OCI-M2 (cell line): ENCODE data around the gene PCDHGB3.
"Not testable (repeated sequence)": the region's sequence is repeated elsewhere in the genome, so short reads cannot be mapped to it uniquely, and the experiment has no call there.

ENCODE experiments used
- DNase-seq: peaks from one replicate; lab custom pipeline; 2025; ENCODE audit not compliant: unreplicated experiment; lab: John Stamatoyannopoulos, UW

Gene PCDHGB3

DNA sequence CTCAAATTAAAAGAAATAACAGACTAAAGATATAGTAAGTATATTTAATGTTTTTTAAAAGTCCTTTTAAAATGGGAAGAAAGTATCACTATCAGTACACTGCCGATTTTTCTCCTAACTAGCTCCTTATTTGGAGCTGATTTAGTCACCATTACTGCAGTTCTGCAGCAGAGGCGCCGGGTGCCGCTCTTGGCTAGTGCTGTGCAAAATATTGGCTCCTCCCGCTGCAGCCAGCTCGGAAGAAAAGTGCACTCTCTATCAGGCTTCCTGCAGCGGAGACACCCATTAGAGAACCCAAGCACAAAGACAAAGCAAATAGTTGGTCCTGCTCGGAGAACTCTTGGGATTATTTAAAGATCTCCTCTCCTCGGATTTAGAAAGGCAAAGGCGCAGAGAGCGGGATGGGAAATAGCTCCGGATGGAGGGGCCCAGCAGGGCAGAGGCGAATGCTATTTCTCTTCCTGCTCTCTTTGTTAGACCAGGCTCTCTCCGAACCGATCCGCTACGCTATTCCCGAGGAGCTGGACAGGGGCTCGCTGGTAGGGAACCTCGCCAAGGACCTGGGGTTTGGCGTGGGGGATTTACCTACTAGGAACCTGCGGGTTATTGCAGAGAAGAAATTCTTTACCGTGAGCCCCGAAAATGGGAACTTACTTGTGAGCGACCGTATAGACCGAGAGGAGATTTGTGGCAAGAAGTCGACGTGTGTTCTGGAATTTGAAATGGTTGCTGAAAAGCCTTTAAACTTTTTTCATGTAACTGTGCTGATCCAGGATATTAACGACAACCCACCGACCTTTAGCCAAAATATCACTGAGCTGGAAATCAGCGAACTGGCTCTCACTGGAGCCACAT lies at the start of gene PCDHGB3:
PCDHGB3 (plus strand) TSS at position 249 of the 855 bp plus-strand sequence; CDS start at position 402, 153 bp downstream.
- DNase-seq: no peak

DNA sequence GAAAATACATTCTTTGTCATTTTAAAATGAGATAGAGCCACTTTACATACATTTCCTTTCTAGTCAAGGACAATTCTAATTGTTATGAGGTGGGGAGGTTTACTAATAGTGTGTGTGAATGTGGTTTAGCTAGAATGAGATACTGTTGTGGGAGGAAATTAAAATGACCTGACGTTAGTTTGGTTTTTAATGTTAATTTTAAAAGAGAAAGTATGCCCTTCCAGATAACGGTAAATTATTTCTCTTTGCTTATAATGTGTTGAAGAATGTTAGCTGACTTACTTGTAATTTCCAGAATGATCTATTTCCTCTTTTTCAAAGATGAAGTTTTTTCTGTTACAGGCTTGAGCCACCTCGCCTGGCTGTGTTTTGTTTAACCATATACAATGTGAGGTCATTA lies 47.8 kb upstream of the PCDHGB3 start:
- no peak for DNase-seq

DNA sequence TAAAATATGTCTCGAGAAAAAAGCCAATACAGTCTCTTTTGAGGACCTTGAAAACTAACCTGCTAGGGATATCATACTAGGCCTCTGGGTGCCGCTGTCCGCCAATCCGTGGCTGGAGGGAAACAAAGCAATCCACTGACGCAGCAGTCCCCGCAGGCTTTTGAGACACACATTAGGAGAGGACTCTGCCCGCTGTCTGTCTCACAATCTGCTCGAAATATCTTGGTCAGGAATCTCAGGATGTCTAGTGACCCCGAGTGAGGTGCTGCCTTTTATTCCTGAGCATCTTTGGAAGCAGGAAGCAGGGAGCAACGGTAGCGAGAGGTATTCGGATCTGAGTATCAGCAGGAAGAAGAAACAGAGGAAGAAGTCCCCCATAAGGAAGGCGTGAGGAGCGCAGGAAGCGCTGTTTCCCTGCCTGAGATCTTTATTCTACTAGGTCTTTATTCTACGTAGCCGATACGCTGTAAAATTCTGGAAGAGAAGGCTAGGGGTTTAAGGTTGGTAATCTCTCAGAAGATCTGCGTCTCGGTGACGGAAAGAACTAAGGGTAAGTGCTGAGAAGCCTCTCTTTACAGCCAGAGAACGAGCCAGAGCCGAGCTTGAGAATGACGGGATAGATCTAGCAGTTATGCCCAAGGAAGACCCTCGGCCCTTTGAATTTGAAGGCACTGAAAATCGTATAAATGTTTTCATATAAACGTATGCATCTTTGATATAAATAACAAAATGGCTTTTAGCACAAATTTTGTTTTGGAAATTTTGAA lies 43.8 kb upstream of the PCDHGB3 start:
- no peak for DNase-seq

- DNase-seq: no peak
These were observed 41.8 kb upstream of the PCDHGB3 start for GRCh38 chr5:141328231-141328630.

- DNase-seq: no peak
These were observed 39.6 kb upstream of the PCDHGB3 start, which contains the start of gene PCDHGA1 for GRCh38 chr5:141330299-141331080. Gene PCDHGA1 (plus strand): TSS chr5:141330514.

DNA sequence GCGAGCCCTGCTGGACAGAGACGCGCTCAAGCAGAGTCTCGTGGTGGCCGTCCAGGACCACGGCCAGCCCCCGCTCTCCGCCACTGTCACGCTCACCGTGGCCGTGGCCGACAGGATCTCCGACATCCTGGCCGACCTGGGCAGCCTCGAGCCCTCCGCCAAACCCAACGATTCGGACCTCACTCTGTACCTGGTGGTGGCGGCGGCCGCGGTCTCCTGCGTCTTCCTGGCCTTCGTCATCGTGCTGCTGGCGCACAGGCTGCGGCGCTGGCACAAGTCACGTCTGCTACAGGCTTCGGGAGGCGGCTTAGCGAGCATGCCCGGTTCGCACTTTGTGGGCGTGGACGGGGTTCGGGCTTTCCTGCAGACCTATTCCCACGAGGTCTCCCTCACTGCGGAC lies 37.5 kb upstream of the PCDHGB3 start:
- DNase-seq: not testable (repeated sequence)

DNA sequence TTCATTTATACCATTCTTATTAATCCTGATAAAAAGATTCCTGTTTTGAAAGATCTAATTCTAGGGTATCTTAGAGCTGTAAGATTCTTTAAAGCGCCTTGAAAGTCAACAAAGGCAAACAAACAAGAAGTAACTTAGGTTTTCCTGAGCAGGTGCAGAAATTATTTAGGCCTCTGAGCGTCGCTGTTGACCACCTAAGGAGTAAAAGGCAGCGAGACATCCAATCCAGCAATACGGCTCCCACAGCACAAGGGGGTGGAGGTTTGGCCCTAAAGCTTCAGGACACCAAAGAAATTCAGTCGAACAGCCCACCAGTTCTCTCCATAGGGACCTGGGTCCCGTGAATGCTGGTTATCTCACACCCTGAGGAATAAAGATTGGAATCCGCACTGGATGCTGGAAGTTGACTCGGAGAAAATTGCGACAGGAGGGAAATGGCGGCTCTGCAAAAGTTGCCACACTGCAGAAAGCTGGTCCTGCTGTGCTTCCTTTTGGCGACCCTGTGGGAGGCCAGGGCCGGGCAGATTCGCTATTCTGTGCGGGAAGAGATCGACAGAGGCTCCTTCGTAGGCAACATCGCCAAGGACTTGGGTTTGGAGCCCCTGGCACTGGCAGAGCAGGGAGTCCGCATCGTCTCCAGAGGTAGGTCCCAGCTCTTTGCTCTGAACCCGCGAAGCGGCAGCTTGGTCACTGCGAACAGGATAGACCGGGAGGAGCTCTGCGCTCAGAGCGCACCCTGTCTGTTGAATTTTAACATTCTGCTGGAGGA lies 31.3 kb upstream of the PCDHGB3 start, which contains the start of gene PCDHGA2:
PCDHGA2 (plus strand) TSS at position 223 of the 769 bp plus-strand sequence.
- DNase-seq: no peak

DNA sequence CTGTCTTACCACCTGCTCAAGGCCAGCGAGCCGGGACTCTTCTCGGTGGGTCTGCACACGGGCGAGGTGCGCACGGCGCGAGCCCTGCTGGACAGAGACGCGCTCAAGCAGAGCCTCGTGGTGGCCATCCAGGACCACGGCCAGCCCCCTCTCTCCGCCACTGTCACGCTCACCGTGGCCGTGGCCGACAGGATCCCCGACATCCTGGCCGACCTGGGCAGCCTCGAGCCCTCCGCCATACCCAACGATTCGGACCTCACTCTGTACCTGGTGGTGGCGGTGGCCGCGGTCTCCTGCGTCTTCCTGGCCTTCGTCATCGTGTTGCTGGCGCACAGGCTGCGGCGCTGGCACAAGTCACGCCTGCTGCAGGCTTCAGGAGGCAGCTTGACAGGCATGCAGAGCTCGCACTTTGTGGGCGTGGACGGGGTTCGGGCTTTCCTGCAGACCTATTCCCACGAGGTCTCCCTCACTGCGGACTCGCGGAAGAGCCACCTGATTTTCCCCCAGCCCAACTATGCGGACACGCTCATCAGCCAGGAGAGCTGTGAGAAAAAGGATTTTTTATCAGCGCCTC lies 29.2 kb upstream of the PCDHGB3 start:
- DNase-seq: not testable (repeated sequence)

- no peak for DNase-seq
These were observed 27.3 kb upstream of the PCDHGB3 start for GRCh38 chr5:141342773-141343172.

- DNase-seq: no peak
These were observed 26.6 kb upstream of the PCDHGB3 start, which contains the start of gene PCDHGA3 for GRCh38 chr5:141343242-141343952. Gene PCDHGA3 (plus strand): TSS chr5:141343829. CDS start chr5:141344034, 205 bp downstream.

GRCh38 chr5:141343953-141344463 lies 26.0 kb upstream of the PCDHGB3 start:
- DNase-seq: no peak

DNA sequence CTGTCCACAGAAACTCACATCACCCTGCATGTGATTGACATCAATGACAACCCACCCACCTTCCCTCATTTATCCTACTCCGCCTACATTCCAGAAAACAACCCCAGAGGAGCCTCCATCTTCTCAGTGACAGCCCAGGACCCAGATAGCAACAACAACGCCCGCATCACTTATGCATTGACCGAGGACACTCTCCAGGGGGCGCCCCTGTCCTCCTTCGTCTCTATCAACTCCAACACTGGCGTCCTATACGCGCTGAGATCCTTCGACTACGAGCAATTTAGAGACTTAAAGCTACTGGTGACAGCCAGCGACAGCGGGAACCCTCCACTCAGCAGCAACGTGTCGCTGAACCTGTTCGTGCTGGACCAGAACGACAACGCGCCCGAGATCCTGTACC lies 24.7 kb upstream of the PCDHGB3 start:
- no peak for DNase-seq

DNA sequence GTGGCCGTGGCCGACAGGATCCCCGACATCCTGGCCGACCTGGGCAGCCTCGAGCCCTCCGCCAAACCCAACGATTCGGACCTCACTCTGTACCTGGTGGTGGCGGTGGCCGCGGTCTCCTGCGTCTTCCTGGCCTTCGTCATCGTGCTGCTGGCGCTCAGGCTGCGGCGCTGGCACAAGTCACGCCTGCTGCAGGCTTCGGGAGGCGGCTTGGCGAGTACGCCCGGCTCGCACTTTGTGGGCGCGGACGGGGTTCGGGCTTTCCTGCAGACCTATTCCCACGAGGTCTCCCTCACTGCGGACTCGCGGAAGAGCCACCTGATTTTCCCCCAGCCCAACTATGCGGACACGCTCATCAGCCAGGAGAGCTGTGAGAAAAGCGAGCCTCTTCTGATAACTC lies 24.0 kb upstream of the PCDHGB3 start:
- not testable (repeated sequence) for DNase-seq

GRCh38 chr5:141349917-141350619 lies 20.0 kb upstream of the PCDHGB3 start, which contains the start of gene PCDHGB1:
Gene PCDHGB1 (plus strand): TSS chr5:141350099. CDS start chr5:141350261, 162 bp downstream.
- no peak for DNase-seq

- no peak for DNase-seq
These were observed 18.5 kb upstream of the PCDHGB3 start for GRCh38 chr5:141351591-141351990.

DNA sequence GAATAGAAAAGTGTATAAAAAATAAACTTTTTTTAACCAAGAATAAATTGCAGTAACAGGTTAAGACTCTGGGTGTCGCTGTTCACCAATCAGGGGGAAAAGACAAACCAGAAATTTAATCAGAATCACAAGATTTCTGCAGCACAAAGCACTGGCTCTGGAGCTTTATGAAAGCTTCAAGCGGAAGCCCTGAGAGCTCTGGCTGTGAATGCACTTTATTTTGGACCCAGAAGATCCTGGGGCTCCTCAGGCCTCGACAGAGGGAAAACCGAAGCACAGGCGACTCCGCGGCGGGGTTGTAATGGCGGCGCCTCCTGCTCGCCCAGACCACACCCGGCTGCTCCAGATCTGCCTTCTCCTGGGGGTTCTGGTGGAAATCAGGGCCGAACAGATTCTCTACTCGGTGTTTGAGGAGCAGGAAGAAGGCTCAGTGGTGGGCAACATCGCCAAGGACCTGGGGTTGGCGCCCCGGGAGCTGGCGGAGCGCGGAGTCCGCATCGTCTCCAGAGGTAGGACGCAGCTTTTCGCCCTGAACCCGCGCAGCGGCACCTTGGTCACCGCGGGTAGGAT lies 15.1 kb upstream of the PCDHGB3 start, which contains the start of gene PCDHGA4:
PCDHGA4 (plus strand) TSS at position 122 of the 570 bp plus-strand sequence; CDS start at position 209, 87 bp downstream.
- DNase-seq: no peak

GRCh38 chr5:141355641-141356040 lies 14.4 kb upstream of the PCDHGB3 start:
- DNase-seq: no peak

DNA sequence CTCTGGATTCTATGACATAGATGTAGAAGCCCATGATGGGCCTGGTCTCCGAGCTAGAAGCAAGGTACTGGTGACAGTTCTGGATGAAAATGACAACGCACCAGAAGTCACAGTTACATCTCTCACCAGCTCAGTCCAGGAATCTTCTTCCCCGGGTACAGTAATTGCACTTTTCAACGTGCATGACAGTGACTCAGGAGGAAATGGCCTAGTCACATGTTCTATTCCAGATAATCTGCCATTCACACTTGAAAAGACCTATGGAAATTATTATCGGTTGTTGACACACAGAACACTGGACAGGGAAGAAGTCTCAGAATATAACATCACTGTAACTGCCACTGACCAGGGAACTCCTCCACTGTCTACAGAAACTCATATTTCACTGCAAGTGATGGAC lies 13.9 kb upstream of the PCDHGB3 start:
- no peak for DNase-seq
